ENCODE measurements around the gene LCNL1.

LCNL1 gene

DNA sequence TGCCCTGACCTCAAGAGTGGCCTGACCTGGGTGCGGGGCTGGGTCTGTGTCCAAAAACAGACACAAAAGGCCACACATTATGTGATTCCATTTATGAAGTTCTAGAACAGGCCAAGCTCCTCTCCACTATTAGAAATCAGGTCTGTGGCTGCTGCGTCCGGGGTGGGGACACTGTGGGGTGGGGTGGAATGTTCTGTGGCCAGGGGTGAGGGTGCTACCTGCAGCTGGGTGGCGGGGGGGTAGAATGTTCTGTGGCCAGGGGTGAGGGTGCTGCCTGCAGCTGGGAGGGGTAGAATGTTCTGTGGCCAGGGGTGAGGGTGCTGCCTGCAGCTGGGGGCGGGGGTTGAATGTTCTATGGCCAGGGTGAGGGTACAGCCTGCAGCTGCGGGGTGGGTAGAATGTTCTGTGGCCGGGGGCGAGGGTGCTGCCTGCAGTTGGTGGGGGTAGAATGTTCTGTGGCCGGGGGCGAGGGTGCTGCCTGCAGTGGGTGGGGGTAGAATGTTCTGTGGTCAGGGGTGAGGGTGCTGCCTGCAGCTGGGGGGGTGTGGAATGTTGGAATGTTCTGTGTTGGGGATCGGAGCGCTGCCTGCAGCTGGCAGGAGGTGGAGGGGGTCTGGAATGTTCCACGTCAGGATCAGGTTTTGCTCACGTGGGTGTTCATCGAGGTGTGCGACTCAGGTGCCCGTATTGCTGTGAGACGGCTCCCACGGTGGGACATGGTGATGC lies 22.4 kb upstream of the LCNL1 start:
- no peak for DNase-seq

- no peak for DNase-seq
Observed at GRCh38 chr9:136960938-136961275, 21.9 kb upstream of the LCNL1 start.

DNA sequence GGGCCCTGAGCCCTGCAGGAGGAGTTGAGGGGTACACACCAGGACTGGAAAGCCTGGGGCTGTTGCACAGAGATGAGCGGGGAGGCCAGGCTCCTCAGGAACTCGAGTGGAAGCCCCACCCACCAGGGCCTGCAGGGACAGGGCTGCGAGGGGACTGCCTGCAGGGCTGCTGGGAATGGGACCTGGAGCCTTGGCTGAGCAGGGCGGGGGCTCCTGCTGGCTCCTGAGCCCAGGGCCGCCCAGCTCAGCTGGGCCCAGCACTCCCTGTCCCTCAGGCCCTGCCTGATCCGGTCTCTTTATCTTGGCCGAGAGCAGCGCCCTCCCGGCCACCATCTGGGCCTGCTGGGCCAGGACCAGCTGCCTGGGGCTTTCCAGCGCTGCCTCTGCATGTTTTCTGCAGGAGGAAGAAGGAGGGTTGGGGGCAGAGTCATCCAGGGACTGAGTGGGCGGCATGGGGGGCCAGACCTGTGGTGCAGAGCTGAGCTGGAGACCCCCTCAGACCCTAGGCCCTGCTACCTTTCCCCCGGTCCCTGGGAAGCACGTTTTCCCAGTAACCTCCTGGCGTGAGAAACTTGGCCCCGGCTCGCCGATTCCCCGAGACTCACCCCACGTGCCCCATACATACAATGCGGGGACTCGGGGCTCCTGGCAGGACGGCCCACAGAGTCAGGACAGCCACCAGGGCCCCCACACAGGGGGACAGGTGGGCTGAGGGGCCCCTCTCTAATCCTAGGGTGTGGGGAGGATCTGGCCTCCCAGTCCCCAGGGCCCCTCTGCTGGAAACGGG lies 21.3 kb upstream of the LCNL1 start:
- no peak for DNase-seq

DNA sequence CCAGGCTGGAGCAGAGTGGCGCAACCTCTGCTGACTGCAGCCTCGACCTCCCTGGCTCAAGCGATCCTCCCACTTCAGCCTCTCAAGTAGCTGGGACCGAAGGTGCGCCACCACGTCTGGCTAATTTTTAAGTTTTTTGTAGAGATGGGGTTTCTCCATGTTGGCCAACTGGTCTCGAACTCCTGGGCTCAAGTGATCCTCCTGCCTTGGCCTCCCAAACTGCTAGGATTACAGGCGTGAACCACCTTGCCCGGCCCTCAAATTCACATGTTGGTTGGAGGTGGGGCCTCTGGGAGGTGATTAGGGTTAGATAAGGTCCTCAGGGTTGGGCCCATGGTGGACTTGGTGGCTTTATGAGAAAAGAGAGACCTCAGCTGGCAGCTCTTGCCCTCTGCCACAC lies 20.6 kb upstream of the LCNL1 start:
- no peak for DNase-seq

DNA sequence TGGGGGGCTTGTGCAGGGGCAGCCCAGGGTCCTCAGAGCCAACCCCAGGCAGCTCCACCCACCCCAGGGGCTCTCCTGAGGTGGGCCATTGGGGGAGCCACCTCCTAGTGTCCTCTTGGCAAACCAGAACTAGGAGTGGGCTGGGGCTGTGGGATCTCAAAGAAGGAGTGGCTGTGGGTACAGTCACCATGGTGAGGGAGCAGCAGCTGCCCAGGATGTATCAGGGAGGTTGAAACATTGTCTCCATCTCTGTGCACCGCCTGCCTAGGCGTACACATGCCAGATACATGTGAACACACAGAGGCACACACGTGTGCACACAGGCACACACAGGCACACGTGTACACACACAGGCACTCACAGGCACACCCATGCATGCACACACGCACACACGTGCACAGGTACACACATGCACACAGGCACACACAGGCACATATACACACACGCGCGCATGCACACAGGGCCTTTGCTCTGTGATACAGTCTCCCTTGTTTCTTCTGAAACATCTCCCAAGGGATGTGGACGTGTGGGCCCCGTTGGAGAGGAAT lies 20.0 kb upstream of the LCNL1 start:
- DNase-seq: no peak

GRCh38 chr9:136963341-136963740 lies 19.5 kb upstream of the LCNL1 start:
- DNase-seq: no peak

DNA sequence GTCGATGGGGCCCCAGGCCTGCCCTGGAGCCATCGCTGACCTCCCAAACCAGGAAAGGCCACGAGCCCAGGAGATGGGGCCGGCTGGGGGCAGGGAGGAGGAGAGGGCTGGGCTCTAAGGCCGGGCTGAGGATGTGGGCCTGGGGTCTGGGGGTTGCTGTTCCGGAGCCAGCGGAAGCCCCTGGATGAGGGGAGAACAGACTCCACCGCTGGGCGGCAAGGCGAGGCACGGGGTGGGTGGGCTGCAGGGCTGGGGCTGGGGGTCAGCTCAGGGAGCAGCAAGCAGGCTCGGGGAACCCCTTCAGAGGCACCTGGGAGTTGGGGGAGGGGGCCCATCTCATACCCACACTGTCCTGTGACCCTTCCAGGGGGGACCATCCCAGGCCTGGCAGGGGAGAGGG lies 19.0 kb upstream of the LCNL1 start:
- DNase-seq: no peak

- no peak for DNase-seq
Observed at GRCh38 chr9:136964171-136964689, 18.6 kb upstream of the LCNL1 start.

GRCh38 chr9:136964833-136965422 lies 17.9 kb upstream of the LCNL1 start:
- no peak for DNase-seq

DNA sequence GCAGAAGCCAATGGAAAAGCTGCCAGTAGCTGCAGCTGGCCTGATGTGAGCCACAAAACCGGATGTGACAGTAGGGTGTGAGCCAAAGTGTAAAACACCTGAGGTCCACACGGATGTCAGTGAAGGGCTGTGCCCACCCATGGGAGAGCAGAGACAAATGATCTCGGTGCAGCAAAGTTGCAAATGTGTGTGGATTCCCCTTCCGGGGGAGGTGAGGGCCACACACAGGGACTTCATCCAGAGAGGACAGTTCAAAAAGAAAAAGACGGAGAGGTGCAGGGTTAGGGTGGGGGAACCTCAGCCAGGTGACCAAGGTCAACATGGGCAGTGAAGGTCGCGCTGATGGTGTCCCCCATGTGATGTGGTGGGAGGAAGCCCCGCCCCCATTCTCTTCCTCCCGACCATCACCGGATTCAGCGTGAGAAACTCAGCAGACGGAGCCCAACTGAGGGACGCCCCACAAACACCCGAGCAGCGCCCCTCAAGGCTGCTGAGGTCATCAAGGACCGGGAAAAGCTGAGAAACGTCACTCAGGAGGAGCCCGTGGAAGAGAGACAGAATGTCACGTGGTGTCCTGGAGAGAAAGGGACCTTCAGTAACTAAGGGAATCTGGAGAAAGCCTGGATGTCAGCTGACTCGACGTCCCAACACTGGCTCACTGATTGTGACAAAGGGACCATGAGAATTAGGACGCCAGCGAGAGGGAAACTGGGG lies 16.9 kb upstream of the LCNL1 start:
- peak; percentile 74 for DNase-seq

- DNase-seq: no peak
Observed at GRCh38 chr9:136968333-136969127, 14.3 kb upstream of the LCNL1 start.

DNA sequence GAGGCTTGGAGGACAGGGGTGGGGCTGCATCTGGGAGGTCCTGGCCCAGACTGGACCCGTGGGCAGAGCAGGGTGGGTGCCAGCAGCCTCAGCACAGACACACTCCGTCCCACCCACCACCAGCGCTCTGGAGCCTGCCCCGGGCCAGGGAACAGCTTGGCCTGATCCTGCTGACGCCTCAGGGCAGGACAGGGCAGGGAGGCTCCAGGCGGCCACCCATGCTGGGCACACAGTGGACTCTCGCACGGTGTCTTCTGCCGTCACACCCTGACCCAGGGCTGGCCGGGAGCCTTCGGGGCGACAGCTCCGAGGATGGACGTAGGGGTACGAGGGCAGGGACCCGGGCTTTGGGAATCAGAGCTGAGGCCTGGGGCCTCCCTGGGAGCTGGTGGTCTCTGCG lies 13.6 kb upstream of the LCNL1 start:
- no peak for DNase-seq

- no peak for DNase-seq
Observed at GRCh38 chr9:136969774-136970173, 13.0 kb upstream of the LCNL1 start.

DNA sequence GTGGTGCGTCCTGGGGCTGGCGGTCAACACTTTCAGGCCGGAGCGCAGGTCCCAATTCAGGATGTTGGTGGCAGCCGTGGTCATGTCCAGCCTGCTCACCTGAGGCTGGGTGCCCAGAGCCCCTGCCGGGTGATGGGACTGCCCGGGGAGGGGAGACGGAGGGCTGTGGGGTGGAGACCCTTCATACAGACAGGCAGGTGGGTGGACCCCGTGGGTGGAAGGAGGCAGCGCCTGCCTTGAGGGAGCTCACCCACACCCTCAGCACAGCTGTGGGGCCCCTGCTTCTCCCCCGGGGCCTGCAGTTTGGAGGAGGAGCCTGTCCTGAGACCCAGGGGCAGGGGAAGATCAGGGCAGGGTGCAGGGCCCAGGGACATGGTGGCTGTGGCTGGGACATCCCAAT lies 12.4 kb upstream of the LCNL1 start:
- no peak for DNase-seq

DNA sequence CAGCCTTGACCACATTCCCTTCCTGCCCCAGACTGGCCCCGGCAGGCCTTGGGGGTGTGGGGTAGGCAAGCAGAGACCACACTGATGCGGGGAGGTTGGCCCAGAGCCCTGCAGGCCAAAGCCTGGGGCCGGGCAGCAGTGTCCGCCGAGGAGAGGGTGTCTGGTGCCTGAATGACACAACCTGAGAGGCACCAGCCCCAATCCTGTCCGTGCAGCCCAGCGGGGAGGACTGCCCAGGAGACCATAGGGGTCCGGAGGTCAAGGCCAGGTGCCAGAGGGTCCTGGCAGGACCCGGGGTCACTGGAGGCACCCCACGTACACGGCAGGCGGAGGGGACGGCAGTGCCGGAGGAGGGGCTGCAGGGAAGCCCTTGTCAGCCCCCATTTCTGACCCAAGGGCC lies 11.0 kb upstream of the LCNL1 start:
- no peak for DNase-seq

- no peak for DNase-seq
Observed at GRCh38 chr9:136972335-136972734, 10.5 kb upstream of the LCNL1 start.

DNA sequence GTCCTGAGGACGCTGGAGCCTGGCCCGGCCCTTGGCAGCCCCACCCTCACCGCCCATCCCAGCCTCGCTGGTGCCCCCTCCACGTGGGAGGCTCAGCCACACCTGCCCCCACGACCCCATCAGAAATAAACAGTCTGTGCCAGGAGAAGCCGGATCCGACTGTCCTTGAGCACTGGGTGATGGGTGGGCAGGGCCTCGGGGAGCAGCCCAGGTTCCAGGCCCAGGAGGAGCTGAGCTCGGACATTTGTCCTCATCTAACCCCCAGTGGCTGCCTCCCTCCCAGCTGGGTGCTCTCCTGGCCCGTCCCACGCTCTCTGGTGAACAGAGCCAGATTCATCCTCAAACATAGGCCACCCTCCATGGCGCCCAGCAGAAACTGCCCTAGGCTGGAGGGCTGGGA lies 10.1 kb upstream of the LCNL1 start:
- DNase-seq: no peak

- no peak for DNase-seq
Observed at GRCh38 chr9:136973618-136974617, 8.9 kb upstream of the LCNL1 start.

GRCh38 chr9:136974817-136975535 lies 7.8 kb upstream of the LCNL1 start:
- DNase-seq: no peak

- DNase-seq: peak; percentile 74
Observed at GRCh38 chr9:136975644-136976043, 7.1 kb upstream of the LCNL1 start.

Data from activated effector memory CD4-positive, alpha-beta T cell treated with anti-CD3 and anti-CD28 coated beads, Interleukin-2, amount 50 U/mL, for 16 hours (primary cell).